CMK (cell line): ENCODE measurements around the gene CLDN25.
"Not testable (repeated sequence)": the region's sequence is repeated elsewhere in the genome, so short reads cannot be mapped to it uniquely, and the experiment has no call there.

Experiments used
- DNase-seq: peaks from one replicate; pipeline ENCODE4 v3.0.0-alpha.2; 2010; ENCODE audit warnings: low read depth

Gene CLDN25

DNA sequence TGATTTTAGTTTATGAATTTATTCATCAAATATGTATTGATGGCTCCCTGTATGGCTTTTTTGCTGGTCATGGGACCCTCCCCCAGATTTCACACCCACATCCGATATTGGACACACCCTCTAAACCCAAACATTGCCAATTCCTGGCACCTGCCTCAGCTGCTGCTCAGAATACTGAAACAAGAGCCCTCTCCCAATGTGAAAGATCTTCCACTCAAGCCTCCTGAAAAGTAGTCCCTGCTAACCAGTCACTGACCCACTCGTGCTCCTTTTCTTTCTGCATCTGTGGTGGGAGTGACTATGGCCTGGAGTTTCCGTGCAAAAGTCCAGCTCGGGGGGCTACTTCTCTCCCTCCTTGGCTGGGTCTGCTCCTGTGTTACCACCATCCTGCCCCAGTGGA is at the start of gene CLDN25:
TSS of gene CLDN25 (plus strand) at position 301 of the 400 bp plus-strand sequence. CDS start at position 301, 0 bp downstream.
- no peak for DNase-seq

DNA sequence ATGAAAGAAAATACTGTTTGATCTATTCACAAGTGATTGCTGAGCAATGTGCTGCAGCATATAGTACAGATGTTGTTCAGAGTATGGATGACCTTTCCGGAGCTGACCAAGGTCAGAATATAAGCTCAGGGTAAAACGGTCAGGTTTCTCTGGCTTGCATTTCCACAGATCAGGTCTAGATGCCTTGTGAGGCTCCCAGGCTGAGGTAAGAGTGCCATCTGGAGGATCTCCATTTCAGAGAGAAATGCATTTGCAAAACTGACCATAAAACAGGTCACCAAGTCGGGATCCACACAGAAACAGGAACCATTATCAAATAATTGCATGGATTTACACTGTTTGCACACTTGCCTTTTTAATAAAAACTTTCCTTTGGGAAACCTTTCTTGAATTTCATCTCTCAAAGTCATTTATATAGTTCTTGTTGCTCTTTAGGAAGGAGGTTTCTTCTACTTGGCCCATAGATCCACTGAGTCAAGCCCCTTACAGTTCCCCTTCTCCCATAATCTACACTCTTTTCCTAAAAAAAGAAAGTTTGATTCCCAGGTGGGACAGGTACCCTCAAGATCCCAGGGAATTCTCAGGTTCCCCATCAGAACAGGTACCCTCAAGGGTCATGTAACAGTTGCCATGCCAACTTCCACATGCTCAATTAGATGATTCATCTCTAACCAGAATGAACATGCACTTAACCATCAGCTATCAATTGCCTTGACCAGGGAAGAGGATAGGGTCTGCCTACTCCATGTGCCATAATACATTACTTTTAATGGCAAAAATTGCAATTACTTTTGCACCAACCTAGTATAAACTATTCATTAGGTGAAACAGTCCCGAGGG is 48.5 kb upstream of the CLDN25 start:
- no peak for DNase-seq

DNA sequence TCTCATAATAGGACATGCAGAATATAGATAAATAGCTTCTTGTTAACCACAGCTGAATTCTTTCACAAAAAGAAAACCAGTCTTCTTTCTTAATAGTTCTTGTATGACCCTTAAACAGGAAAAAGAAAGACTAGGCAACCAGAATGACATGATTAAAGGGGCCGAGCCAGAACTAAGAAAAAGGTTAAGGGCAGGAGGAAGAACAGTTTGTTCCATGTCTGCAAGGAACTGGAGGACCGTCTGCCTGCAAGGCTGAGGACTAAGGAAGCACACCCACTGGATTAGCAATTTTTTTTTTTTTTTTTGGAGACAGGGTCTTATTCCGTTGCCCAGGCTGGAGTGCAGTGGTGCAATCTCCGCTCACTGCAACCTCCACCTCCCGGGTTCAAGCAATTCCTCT is 47.5 kb upstream of the CLDN25 start:
- no peak for DNase-seq

DNA sequence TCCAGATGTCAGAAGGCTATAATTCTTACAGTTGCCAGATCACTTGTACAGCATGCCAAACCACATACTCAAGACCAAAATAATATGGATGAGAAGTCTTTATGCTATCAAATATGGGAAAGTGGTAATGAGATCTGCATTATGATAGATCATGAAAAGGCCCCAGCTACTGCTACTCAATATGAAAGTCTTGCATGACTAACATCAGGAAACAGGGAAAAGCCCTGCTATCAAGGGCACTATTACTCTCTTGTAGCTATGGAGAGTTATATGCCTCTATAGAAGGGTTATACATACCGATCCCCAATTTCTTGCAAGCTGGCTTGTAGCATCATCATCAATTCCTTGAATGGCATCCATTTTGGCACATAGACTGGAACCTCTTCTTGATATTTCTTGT is 43.3 kb upstream of the CLDN25 start:
- no peak for DNase-seq

DNA sequence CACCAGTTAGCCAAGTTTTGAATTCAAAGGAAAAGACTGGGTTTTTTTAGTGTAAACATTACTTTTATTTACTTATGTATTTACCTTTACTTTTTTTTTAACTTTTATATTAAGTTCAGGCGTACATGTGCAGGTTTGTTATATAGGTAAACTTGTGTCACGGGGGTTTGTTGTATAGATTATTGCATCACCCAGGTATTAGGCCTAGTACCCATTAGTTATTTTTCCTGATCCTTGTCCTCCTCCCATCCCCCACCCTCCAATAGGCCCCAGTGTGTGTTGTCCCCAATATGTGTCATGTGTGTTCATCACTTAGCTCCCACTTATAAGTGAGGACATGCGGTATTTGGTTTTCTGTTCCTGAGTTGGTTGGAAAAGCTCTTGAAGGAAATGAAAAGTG is 26.7 kb upstream of the CLDN25 start:
- no peak for DNase-seq

DNA sequence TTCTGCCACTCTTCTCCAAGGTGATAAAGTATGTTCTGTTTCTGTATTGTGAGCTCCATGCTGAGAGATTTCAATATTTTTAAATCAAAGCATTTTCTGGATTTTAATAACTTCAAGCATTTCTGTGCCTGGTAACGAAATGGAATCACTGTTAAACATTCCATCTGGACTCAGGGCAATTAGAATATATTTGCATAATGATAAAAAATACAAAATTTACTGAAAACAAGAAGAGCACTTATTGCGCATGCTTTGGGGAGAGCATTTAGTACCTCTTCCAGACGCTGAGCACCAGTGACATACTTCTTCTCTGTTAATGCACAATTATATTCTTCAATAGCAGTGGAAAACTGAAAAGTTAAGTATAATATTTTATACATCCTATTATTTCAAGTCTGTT is 19.4 kb upstream of the CLDN25 start:
- DNase-seq, result no peak

DNA sequence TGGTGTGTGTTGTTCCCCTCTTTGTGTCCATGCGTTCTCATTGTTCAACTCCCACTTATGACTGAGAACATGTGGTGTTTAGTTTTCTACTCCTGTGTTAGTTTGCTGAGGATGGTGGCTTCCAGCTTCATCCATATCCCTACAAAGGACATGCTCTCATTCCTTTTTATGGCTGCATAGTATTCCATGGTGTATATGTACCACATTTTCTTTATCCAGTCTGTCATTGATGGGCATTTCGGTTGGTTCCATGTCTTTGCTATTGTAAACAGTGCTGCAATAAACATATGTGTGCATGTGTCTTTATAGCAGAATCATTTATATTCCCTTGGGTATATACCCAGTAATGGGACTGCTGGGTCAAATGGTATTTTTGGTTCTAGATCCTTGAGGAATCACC is 16.6 kb upstream of the CLDN25 start:
- DNase-seq, result not testable (repeated sequence)

DNA sequence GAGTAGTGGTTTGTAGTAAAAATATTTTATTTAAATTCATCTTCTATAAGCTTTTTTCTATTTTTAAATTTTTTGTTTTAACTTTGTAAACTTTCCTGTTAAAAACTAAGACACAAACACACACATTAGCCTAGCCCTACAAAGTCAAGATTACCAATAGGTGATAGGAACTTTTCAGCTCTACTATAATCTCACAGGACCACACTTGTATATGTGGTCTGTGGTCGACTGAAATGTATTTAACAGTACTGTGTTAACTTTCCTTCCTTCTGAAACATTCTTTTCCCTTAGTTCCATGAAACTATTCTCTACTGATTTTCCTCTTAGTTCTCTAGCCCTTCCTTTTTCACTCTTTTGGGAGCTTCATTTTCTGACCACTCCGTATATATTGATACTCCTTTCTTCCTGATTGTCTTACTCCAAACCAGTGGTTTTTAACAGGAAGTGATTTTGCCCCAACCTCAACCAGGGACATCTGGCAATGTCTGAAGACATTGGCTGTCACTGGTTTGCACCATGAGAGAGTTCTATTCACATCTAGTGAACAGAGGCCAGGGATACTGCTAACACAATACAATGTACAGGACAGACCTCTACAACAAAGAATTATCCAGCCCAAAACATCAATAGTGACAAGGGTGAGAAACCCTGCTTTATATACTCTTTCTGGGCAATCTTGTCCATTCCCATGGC is 14.9 kb upstream of the CLDN25 start:
- peak; percentile 44 for DNase-seq

DNA sequence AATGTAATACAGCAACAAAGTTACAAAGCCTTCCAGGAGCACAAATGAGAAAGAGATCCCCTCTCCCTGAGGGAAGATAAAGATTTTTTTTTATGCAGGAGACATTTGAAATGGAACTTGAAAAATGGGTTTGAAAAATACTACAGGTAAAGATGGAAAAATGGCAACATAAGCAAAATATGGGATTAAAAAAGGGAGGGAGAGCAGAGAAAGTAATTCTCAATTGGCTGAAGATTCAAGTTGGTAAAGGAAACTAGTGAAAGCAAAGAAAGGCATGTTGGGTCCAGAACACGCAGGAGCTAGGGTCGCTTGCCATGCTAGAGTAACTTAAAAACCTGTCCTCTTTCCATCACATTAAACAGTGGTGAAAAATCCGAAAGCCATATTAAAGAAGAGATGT is 7.6 kb upstream of the CLDN25 start:
- no peak for DNase-seq

DNA sequence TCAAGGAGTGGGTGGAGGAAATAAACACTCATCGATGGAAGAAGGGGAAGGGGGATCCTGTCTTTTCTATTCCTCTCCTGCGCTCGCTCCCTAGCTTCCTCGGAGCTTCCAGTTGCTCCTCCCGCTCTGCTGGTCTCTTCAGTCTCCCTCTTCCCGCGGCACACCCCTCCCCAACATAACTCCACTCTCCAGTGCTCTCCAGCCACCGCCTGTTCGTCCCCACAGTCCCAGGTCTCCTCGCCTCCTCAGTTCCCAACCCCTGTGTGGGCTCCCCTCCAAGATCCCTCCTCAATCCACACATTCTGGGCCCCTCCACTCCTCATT is 6.5 kb upstream of the CLDN25 start:
- no peak for DNase-seq

DNA sequence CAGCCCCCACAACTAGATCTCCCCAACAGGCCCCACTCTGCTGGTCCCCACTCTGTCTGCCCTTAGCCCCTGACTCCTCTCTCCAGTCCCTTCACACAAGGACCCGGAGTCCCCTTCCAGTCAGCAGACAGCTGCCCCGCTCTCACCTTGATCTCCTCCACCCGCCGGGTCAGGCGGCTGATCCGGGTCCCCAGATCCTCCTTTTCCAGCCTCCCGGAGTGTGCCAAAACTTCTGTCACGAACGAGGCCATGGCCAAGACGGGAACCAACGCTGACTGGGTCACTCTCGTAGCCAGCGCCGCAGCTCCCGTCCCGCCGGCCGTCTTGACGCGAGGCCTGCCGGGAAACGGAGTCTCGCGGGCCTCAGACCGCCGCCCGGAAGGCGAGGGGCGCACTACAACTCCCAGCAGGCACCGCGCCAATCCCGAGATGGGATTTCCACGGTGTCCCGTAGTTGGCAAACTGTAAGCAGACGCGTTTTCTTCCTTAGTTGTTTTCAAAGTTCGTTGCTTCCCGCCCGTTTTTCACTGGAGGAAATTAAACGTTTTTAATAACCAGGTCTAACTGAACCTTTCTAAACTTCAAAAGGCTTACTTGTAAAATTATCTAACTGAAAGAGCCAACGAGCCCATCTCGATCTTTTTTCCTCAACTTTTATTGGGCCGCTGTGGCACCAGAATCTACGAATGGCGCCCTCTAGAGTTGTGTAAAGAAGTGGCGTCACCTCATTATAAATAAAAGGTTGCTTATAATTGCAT is 6.0 kb upstream of the CLDN25 start, which contains the start of gene ZW10:
TSS of gene ZW10 (minus strand) at position 277 of the 758 bp plus-strand sequence. CDS start at position 251, 26 bp downstream.
- peak; percentile 92 for DNase-seq

DNA sequence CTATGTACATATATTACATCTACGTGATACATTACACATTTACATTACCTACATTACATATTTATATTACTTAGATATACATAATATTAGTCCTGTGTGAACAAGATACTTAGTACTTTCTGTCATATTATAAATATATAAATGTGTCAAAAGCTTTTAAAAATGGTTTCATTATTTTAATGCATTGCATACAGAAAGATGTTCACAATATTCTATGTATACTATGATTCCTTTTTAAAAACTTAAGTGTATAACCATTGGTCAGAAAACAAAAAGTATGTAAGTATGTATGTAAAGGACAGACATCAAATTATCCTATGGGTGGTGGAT is 5.5 kb upstream of the CLDN25 start:
- no peak for DNase-seq

DNA sequence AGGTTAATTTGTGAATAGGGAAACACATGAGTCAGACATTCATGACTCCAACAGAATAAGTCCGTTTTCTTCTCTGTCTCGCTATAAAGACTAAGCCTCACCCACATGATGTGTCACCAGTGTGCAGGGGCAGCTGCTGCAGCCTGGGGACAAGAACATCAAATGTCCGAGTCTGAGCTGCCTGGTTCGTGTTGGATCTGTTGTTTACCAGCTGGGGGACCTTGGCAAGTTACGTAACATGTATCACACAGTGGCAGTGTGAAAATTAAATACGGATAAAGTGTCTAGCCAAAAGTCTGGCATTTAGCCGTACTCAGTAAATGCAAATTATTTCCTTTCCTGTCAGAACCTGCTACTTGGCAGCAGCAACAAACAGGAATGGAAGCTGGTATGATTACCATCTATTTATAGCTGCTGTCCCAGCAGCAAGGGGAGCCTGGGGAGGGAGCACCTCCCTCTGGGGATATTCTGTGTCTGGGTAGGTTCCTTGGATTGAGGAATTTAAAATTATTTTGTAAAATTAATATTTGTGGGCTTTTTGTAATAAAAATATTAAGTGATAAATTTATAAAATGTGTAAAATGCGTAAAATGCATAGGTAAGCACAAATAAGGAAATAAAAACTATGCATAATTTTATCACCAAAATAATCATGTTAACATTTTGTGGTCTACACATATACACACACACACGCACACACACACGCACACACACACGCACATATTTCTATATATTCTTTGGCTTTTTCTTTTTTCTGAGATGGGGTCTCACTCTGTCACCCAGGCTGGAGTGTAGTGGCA is 1.3 kb upstream of the CLDN25 start:
- DNase-seq, result no peak

DNA sequence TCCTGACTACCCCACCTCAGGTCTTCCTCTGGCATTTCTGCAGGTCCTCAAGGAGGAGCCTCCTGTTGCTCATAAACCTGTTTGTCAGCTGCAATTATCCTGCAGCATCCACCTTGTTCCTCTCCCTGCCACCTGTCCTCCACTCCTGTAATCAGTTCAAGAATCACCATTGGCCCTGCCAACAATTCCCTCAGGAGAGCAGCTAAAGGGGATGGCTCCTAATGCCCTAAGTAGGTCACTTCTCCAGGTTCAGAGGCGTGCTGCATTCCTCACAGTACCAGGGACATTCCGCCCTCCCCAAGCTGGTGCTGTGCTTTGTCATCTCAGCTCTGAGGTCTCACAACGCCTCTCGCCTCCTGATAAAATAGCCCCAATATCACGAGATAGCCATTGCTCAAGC is 2.1 kb downstream of the CLDN25 start:
- DNase-seq, result no peak

DNA sequence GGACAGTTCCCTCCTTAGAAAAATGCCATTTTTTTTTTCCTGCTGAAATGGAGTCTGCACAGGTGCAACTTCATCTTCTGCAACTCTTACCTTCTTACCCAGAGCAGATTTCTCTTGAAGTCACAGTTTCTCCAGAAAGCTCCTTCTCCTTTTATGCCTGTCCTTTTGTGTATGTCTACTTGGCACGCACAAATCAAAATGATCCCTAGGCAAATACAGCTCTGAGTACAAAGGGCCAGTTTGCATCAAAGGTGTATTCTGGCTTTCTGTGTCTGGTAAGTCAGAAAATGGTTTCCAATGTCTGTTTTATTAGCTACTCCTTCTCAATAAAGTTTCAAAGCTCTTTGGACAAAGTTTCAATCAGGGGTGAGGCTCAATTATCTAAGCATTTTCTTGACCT is 2.5 kb downstream of the CLDN25 start:
- no peak for DNase-seq

DNA sequence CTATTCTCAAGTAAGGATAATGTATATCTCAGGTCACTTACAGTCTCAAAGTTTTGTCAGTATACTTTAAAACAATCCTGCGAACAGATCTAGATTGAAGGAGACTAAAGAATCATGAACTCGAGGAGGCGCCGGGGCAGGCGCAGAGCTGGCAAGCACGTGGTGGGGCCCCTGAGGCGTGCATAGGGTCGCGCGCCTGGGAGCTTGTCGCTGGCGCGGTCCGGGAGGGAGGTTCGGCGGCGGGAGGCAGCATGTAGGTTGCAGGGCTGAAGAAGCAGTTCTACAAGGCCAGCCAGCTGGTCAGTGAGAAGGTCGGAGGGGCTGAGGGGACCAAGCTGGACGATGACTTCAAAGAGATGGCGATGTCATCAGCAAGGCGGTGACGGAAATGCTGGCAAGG is 9.4 kb downstream of the CLDN25 start:
- DNase-seq, result not testable (repeated sequence)

DNA sequence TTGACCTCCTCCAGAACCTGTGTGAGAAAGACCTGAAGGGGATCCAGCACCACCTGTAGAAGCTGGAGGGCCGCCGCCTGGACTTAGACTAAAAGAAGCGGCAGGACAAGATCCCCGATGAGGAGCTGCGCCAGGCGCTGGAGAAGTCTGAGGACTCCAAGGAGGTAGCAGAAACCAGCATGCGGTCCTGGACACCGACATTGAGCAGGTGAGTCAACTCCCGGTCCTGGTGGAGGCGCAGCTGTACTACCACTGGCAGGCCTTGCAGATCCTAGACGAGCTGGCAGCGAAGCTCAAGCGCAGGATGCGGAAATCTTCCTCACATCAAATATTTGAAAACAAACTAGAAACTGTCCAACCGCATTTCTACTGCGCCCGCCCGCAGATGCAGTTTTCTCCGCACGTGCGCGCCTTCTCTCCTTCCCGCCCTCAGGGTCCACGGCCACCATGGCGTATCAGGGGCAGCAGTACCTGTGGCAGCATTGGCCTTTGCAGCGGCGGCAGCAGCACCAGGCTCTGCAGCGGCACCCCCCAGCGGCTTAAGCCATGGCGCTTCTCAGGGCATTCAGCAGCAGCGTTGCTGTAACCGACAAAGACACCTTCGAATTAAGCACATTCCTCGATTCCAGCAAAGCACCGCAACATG is 10.2 kb downstream of the CLDN25 start:
- no peak for DNase-seq

DNA sequence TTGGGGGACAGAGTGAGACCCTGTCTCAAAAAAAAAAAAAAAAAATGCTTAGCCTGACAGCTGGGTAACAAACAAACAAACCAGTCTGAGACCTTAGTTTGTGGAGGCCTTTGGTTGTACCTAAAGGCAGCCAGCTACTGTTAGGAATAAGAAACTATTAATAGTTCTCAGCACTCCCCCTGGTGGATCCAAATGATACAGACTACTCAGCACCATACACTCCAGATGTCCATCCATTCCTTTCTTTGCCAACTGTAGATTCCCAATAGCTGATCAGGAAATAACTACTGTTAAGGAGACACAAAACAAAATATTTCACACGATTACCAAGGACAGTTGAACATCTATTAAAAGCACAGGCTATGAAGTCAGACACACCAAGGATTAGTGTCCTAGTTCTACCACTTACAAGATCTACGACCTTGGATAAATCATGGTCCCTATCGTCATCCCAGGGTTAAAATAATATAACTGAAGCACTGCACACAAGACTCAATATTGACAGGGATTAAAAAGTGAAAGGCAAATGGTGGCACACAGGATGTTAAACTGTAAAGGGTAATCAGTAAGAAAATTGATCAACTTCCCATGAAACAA is 17.2 kb downstream of the CLDN25 start:
- peak; percentile 17 for DNase-seq

DNA sequence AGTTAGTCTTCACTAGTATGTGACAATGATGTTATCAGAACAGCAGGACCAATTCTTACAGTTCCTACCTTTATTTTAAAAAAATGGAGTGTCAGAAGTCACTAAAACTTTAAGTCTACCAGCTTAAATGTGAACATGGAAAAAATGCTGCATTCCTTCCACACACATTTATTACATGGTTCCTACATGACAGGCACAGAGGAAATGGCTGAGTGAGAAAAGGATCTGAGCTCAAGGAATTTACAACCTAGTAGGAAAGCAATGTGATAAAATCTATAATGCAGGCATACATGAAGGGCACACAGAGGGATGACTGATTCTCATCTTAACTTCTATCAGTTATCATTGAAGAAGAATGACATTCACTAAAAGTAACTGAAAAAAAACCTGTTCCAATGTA is 23.0 kb downstream of the CLDN25 start:
- DNase-seq, result no peak

DNA sequence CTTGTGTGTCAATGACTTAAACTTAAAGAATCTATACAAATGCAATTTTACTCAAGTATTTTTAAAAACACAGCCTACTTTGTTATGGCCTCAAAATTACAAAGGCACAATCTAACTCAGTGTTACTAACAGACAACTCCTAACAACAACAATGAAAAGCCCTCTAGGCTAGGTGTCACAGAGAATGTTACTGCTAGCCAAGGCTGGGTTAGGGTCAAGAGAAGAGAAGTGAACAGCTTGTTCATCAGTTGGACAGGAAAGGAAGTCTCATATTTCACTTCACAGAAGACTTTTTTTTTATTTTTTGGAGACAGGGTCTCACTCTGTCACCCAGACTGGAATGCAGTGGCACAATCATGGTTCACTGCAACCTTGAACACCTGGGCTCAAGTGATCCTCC is 26.0 kb downstream of the CLDN25 start:
- no peak for DNase-seq

DNA sequence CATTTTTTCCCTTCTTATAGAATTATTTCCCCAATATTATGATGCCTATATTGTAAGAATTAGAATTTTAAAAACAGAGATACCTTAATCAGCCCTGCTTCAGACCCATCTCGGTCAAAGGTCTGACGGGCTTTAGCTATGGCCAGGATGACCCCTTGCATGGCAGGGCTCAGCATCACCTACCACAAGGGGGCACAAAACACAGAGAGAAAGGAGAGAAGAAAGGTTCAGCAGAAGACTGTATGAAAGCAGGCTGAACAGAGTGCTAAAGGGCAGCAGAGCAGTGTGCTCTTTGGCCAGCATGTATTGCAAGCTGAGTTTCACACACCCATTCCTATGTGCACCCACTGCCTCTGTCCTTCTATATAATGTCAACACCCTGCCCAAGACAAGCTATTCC is 26.8 kb downstream of the CLDN25 start:
- peak; percentile 8 for DNase-seq
